Stimulated activated CD8-positive, alpha-beta memory T cell treated with anti-CD3 and anti-CD28 coated beads, Interleukin-15, amount 100 ng/mL, for 1 hour (primary cell): ENCODE data around the gene A2M.

Experiments used
- DNase-seq: peaks from one replicate; pipeline ENCODE4 v3.0.0-alpha.2; 2020; ENCODE audit warnings: low read depth

A2M gene

DNA sequence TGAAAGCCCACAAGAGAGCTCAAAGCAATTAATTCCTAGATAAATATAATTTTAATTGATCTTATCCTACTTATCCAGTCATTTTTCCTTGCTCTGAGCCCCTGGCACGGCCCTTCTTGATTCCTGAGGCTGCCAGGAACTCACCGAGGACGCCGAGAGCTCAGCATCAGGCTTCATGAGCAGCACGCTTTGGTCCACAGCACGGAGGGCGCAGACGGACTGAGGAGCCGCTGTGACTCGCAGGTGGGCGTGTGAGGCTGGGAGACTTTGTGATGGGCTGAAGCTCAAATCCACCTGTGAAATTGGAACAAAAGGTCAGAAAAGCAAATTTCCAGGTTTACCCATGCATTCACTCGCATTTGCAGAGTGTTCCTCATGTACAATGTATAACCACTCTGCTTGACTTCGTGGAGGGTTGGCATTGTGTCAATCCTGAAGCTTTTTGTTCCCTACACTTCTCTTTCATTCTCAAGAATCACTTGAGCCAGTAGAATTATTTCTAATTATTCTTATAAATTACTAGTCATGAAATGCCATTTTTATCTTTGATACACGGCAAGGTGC lies 17.2 kb downstream of the A2M start:
- DNase-seq, result no peak

DNA sequence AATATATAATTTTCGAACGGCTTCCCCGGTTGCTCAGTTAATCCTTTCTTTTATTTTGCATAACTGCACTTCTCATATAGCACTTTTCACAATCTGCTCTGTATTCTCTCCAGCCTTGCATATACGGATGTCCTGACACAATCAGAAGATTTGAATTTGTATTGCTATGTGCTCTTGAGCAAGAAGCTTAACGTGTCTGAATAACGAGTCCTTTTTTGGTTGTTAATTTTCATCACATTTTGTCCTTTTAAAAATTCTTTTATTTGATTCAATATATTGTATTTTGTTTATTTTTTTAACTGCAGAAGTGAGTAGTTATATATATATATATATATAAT lies 17.6 kb downstream of the A2M start:
- DNase-seq, result no peak

DNA sequence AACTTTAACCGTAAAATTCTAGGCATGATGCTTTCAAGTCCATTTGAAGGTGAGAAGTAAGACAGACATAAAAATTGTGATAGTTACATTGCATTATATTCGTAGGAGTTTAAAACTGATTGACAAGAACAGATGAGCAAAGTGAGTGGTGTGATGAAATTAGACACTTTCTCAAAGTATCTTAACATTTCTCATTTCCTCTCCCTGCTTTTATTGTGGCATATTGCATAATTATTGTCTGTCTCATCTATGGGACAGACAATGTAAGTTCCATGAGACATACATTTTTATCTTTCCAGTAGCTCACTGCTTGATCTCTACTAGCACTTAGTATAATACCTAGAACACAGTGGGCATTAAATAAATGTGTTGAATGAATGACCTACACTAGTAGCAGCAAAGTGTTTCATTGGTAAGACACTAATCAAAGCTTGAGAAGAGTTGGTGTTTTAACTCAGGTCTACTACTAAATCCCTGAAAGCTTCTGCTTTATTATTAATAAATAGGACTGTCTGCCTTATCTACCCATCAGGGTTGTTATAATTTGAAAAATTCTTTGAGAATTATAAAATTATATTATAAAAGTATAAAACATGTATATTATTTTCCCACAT lies 19.0 kb downstream of the A2M start:
- no peak for DNase-seq

DNA sequence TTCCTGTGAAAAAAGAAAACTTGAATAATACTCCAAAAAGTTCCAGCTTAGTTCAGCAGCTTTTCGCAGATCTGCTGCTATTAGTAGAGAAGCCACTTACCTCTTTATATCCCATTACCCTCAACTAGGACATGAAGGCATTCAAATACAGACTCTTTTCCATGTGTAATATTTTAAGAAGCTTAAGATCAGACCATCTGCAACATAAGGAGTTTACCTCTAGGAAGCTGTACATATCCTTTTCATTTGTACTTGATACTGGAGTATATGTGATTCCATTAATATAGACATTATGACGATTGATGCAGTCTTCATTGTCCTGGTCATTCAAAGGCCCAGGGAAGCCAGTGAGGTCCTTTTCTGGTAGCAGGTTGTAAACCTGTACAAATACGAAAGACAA lies 20.4 kb downstream of the A2M start:
- DNase-seq, result no peak

DNA sequence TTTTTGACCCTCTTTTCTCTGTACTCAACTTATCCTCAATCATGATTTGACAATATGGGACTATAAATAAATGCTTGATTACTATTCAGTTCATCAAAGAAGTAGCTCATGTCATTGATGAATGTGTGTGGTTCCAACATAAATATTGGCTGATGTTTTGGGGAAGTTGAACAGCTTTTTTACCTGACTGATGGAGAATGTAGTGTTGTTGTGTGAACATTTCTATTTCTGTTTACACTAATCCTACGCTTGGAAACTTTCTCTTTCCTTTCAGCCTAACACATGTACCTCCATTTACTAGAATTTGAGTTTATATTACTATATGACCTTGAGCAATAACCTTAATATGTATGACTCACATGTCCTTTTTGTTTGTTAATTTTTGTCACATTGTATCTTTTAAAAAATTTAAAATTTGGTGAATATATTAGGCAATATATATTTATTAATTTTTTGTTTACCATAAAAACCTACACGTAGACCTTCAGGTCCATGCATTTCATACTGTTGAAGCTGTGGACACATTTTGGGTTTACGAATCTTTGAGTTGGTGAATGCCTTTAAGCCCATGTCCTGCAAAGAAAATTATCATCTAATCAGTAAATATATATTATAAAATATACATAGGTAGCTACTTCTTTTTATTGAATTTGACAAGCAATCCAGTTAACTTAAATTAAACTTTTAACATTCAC lies 21.1 kb downstream of the A2M start:
- DNase-seq, result no peak

DNA sequence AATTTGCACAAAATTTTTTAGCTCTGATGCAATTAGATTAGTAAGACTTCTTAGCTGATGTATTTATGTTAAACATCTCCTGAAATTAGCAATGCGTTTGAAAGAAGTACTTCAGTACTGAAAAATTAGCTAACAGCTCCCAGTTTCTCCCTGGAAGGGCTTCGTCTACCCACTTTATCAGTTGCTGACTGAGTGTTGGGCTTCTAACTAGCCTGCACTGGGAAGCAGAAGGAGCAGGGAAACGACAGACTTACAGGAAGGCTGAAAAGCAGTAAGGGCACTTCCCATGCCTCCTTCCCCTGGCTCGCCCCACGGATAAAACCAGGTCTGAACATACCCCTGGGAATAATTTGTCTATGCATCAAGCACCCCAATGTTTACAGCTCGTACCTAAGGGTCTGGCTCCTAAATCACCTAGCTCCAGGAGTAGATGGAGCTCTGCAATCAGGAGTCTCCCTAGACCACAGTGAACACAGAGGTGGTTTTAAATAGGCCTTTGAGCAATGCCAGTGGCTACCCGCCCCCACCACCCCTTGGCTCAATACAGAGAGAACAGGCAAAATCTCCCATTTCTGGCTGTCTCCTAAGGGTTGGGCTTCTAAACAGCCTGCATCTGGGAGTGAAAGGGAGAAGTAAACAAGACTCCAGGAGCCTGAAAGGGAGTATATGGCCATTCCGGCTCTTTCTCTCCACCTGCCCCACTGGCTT lies 23.7 kb downstream of the A2M start:
- DNase-seq, result no peak

DNA sequence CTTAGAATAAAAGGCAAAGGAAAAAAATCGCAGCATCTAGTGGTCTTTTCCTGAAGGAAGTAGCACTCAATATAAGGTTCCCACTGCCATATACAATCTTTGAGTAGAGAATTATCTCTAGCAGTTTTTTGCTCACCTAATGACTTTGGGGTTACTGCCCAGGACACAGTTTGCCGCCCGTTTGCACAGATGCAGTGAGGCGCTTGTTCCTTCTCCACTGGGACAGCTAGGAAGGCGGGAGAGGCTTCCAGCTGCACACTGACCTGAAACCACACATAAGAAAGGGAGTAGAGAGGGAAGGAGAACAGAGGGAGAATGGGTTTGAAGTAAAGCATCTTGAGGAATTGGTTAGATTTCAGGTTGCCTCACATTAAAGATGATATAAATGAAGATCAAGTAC lies 25.5 kb downstream of the A2M start:
- no peak for DNase-seq

DNA sequence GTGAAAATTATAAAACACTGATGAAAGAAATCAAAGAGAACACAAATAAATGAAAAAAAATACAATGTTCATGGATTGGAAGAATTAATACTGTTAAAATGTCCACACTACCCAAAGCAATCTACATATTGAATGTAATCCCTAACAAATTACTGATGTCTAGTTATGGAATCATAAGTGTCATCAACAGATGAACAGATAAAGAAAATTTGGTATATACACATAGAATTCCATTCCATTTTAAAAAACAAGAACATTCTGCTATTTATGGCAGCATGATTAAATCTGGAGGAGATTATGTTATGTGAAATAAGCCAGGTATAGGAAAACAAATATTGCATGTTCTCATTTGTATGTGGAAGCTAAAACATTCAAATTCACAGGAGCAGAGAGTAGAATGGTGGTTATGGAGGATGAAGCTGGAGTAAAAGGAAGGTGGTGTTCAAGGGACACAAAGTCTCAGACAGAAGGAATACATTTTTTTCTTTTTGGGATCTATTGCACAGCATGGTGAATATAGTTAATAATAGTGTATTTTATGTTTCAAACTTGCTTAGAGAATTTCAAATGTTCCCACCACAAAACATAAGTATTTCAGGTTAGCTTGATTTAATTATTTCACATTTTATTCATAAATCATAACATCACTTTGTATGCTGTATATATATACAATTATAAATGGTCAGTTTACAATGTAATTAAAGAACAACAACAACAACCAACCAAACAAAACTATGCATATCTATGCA lies 28.5 kb downstream of the A2M start:
- no peak for DNase-seq

DNA sequence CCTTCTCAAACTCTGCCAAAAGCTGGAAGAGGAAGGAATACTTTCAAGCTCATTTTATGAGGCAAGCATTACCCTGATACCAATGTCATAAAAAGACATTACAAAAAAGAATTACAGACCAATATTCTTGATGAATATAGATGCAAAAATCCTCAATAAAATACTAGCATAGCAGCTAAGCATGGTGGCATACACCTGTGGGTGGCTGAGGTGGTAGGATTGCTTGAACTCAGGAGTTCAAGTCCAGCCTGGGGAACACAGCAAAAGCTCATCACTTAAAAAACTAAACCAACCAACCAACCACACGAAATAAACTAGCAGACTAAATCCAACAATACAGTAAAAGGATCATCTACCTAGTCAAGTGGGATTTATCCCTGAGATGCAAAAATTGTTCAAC lies 29.6 kb downstream of the A2M start:
- no peak for DNase-seq

DNA sequence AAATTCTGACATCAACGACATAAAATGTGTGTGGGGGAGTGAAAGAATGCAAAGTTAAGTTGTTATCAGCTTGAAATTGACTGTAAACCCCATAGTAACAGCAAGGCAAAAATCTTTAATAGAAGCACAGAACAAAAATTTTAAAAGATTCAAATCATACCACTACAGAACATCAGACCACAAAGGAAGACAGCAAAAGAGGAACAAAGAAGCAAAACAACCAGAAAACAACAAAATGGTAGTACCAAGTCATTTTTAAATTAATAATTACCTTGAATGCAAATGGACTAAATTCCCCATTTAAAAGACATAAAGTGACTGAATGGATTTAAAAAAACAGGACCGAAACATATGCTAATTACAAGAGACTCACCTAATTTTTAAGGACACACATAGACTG lies 31.3 kb downstream of the A2M start:
- DNase-seq, result no peak

DNA sequence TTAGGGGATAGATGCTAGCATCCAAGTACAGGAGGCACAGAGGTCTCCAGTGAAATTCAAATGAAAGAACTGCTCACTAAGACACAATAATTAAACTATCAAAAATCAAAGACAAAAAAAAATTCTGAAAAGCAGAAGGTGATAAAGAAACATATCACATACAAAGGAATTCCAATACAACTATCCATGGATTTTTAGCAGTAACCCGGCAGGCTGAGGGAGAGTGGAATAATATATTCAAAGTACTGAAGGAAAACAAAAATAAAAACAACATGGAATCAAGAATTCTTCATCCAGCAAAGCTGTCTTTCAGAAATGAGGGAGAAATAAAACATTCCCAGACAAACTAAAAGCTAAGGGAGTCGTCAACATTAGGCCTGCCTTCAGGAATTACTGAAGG lies 31.9 kb downstream of the A2M start:
- no peak for DNase-seq

DNA sequence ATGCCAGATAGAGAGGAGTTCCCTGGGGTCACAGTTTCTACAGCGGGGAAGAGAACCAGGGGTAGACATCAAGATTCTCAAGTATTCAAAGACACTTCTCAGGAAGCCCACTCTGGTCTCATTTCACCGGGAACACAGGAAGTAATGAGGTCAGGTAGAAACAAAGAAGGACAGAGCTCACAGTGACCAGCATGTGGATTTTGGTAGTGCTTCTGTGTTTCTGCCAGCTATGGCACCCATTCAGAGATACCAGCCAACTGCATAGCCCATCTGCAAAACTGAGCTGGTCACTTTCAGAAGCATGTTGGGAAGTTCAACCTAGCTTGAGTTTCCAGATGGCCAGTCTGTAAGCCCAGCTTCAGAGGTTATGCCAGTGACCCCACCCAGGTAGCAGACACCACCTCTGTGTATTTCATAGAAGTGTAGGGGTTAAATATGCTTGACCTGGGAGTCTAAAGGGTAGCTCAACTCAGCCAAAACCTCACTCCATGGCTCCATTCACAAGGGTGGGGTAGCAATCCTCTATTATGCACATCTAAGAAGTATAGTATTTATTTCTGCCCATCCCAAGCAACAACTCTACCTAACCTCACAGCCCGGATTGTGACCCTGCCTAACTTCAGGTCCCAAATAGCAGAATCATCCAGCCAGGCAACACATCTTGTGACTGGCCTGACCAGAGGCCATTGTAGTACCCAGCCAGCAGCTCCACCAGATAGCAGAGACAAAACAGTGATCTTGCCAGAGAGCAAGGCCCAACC lies 33.9 kb downstream of the A2M start:
- DNase-seq, result no peak

DNA sequence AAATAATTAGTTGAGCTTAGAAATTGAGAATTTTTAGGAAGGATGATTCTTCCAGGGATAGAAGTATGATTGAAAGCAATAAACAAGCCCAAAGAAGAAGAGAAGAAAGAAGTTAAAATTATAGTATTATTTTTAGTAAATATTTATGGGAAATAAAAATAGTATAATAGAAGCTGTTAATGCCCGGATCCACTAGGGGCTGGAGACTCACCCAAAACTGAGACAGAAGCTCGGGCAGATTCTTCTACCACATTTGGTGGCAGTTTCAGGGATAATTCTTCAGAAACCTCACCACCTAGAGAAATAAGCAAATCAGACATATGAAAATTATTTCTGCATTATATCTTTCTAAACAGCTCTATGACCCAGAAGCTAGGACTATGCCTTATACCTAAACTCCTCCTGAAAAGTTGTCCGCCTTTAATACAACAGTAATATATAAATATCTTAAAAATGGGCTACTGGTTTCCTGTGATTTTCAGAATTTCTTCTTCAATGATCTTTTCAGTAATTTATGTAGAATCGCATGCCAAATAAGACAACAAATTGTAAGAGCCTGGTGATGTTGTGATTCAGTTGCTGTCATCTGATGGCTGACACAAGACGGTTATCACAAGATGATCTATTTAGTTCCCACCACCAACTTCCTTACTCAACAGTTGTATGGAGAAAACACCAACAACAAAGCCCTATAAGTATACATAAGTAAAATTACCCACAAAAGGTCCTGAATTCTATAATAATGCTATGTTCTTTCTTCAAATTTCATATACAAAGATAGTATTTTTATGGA lies 35.6 kb downstream of the A2M start:
- DNase-seq, result no peak

DNA sequence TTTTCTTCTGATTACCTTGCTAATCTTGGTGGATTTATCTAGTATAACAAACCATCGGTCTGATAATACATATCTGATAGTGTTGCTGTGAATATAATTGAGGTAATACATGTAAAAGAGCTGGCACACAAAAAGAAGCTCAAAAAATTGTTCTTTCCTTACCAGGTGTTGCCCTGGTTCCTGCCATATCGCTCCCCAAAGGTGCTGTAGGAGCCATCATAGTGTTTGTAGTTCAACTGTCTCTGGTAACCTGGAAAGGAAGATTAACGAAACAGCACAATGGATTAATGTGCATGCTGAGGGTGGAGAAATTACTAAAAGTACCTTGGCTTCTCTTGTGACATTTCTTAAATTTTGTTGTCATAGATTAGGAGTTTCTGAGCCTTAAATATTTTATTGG lies 36.6 kb downstream of the A2M start:
- DNase-seq, result no peak

DNA sequence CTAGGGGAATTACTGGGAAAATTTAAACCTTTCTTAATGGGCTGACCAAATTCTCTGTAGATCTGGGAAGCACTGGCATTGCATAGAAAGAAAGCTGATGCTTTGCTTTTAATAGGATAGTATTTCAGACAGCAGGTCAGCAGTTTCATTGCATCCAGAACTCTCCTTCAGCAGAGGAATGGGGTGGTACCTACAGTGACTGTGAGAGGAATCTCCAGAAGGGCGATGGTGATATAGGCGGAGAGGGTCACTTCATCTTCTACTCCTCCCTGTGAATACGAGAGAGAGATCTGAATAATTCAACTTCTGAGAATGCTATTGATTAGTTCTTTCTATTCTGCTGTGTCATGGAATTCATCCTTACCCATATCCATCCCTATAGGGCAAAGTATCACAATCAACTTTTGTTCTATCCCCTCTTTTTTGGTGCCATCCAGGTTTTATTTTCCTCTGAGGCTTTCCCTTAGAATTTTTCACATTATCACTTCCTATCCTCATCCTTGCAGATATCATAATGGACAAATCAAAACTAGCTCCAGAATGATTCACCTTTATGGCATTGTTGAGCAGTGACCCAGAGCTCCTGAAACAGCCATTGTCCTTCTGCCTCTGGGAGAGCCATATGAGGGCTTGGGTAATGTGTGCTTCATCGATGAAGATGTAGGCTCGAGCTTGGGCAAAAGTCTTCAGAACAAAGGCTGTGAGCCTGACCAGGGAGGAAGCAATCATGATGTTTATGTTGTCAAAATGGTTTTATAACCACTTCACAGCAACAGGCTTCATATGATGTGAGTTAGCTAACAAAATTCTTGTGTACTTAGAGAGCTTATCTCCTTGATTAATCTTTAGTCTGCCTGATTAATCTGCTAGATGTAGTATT lies 38.3 kb downstream of the A2M start:
- no peak for DNase-seq

DNA sequence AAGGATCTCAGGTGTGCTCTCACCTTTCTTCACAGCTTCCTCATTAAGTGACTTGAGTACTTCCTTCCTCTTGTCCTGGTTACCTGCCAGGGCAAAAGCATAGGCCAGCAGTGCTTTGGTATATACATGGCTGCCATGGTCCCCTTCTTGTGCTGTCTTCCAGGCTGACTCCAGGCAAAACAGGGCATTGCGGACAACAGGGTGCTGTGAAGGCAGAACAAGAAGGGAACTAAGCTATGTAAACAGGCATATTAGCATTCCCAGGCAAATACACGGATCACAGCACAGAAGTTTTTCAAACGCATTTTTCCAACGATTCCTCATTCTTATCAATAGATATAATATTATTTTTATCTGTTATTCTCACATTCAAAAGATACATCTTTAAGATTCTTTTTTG lies 39.0 kb downstream of the A2M start:
- no peak for DNase-seq

DNA sequence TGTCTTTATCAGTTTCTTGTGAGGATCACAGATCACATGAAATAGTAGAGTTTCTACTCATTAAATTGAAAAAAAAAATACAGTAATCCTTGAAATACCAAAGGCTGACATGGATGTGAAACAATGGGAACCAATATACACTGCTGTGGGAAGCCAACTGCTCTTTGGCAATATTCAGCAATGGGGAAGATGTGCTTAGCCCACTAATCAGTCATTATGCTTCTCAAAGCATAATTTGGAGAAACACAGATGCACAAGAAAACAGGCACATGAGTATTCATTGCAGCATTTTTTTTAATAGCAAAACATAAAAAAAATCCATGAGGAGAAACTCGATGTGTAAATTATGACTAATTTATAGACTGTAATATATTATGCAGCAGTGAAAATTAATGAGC lies 40.6 kb downstream of the A2M start:
- no peak for DNase-seq

DNA sequence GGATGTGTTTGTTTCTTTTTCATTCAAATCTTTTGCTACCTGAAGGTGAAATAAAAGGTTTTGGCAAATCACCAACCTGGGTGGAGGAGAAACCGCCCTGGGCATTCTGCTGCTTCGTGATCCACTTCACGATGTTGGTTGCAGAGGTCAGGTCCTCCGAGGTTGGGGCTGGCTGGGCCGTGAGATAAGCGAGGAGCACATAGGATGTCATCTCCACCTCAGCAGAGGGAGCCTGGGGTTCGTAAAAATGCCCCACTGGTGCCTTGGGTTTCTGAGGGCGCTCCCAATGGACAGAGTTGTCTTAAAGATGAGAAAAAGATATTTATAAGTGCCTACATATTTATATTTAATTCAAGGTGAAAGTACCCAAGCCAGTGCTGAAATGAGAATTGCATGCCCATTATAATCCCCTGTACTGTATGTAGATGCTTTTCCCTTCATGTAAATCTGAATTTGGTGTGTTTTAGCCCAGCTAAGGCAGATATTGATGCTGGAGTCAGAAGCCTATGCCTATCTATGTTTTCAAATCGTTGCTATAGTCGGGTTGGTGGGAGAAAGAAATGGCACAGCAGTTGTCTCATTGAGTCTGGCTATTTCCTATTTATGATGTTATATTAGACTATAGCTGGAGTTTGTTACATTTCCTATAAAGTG lies 41.1 kb downstream of the A2M start:
- no peak for DNase-seq

DNA sequence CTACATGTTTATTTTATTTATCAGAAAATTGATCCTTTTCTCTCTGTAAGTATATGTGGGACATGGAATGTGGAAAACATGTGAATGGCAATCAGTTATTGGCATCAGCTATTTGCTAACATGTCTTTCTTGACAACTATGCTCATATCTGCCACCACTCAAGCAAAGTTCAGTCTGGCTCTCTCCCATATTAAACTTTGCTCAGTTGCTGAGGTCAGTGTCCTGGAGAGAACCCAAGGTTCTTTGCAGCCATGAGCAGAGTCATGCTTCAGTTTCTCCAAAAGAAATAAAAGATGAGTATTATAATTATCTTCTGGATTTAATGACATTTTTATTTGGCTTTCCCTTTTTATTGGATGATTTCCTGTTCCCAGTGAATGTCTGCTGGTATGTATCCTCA lies 42.6 kb downstream of the A2M start:
- DNase-seq, result no peak
